NCI-H1930 (cell line): ENCODE data around the gene ZMYM2.
"Not testable (repeated sequence)": the region's sequence is repeated elsewhere in the genome, so short reads cannot be mapped to it uniquely, and the experiment has no call there.

Experiments
- DNase-seq, 2 experiments: peaks; one replicate each; lab custom pipeline; 2025; lab: John Stamatoyannopoulos, UW

The ZMYM2 gene

GRCh38 chr13:19958155-19959111, at the start of gene ZMYM2:
ZMYM2 (plus strand) TSS chr13:19958727; CDS start chr13:19993073, 34,346 bp downstream.
- peak; percentile 96 to 100 for DNase-seq

- no peak for DNase-seq
These were observed 48.0 kb upstream of the ZMYM2 start for GRCh38 chr13:19910336-19911072.

GRCh38 chr13:19927117-19927748, 31.3 kb upstream of the ZMYM2 start:
- peak; percentile 9 to 34 for DNase-seq

- DNase-seq: no peak
These were observed 18.4 kb upstream of the ZMYM2 start for GRCh38 chr13:19940106-19940505.

- DNase-seq: no peak
These were observed 8.2 kb upstream of the ZMYM2 start for GRCh38 chr13:19950374-19950773.

- no peak for DNase-seq
These were observed 5.7 kb upstream of the ZMYM2 start for GRCh38 chr13:19952850-19953249.

GRCh38 chr13:19955873-19956559, 2.5 kb upstream of the ZMYM2 start:
- DNase-seq: no peak

GRCh38 chr13:19957320-19958154, 990 bp upstream of the ZMYM2 start:
- peak; percentile 93 to 95 for DNase-seq

GRCh38 chr13:19959141-19959830, 759 bp downstream of the ZMYM2 start:
- peak; percentile 58 to 66 for DNase-seq

GRCh38 chr13:19959831-19960652, 1.5 kb downstream of the ZMYM2 start:
- peak; percentile 96 to 97 for DNase-seq

- no peak for DNase-seq
These were observed 2.1 kb downstream of the ZMYM2 start for GRCh38 chr13:19960653-19960976.

GRCh38 chr13:19961489-19961888, 3.0 kb downstream of the ZMYM2 start:
- no peak for DNase-seq

- DNase-seq: no peak
These were observed 3.4 kb downstream of the ZMYM2 start for GRCh38 chr13:19961924-19962323.

- DNase-seq: no peak
These were observed 4.4 kb downstream of the ZMYM2 start for GRCh38 chr13:19962894-19963293.

GRCh38 chr13:19967621-19968020, 9.1 kb downstream of the ZMYM2 start:
- no peak for DNase-seq

- not testable (repeated sequence) for DNase-seq
These were observed 16.0 kb downstream of the ZMYM2 start for GRCh38 chr13:19974498-19975009.

- DNase-seq: no peak
These were observed 20.4 kb downstream of the ZMYM2 start for GRCh38 chr13:19978831-19979437.

GRCh38 chr13:19981685-19982238, 23.2 kb downstream of the ZMYM2 start:
- no peak for DNase-seq
